ENCODE measurements around the gene COL17A1. TPM values are rescaled to one million over a fixed set of nuclear protein-coding genes. Genes with fewer than 3 reads are reported as not detected.

COL17A1 gene
- total and polyA plus RNA-seq, 2 experiments from 2014 or later: 1.1 to 1.3 TPM

DNA sequence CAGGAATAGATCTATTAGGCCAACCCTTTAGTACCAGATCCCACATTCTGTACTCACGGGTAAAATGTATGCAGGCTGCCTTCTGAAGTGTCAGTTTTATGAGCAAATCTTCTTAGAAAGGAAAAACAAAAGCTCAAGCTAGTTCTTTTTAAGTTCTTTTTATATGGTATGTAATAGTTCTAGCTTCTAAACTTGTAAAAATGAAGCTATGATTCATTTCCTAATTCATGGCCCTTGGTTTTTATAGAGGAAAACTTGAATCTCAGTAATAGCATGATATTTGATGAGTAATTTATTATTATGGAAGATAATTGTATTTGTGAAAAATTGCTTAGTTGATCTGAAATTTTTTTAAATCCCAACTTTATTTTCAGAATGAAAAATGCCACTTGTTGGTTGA lies 64.4 kb downstream of the COL17A1 start:
- Histone ChIP-seq H3K27ac (ENCODE audit: low read depth) (no peak overlapping the region), H3F3A (replicated peaks; ENCODE audit: low read depth) (no peaks in the 10 kb centered on the region), H3K36me3 (ENCODE audit: insufficient read depth) (no peaks in the 10 kb centered on the region), H3K4me3 (no peak overlapping the region), H3K4me2 (no peak overlapping the region), H3K4me1 (ENCODE audit: insufficient read depth) (peaks cover 9% of the 10 kb centered on the region), H3K79me2 (replicated peaks; ENCODE audit: insufficient read depth) (no peaks in the 10 kb centered on the region), H2AFZ (no peak overlapping the region), H3K27me3 (ENCODE audit: insufficient read depth) (no peaks in the 10 kb centered on the region), H4K20me1 (replicated peaks; ENCODE audit: insufficient read depth) (no peaks in the 10 kb centered on the region), H3K9me2 (ENCODE audit: insufficient read depth) (no peaks in the 10 kb centered on the region)
- H3K36me3 Mint-ChIP-seq (ENCODE audit: low read depth): peaks cover 7% of the 10 kb centered on the region; the same call in 1 of the 3 replicates
- DNase-seq (ENCODE audit: low spot score): no peak
- no peak for ATAC-seq
- peaks cover 10% of the 10 kb centered on the region; the same call in 2 of the 3 replicates for H3K4me1 Mint-ChIP-seq
- no peak overlapping the region for H3K27ac Mint-ChIP-seq
- no peaks in the 10 kb centered on the region for H3K27me3 Mint-ChIP-seq (ENCODE audit: insufficient read depth, low read depth, poor library complexity)
- H3K9me3 Mint-ChIP-seq: no peaks in the 10 kb centered on the region
- H3K4me3 Mint-ChIP-seq: no peak overlapping the region
- TF ChIP-seq NANOG (IDR thresholded peaks at IDR 0.05; ENCODE audit: borderline replicate concordance): no peak
- TF ChIP-seq, protein P1, sequence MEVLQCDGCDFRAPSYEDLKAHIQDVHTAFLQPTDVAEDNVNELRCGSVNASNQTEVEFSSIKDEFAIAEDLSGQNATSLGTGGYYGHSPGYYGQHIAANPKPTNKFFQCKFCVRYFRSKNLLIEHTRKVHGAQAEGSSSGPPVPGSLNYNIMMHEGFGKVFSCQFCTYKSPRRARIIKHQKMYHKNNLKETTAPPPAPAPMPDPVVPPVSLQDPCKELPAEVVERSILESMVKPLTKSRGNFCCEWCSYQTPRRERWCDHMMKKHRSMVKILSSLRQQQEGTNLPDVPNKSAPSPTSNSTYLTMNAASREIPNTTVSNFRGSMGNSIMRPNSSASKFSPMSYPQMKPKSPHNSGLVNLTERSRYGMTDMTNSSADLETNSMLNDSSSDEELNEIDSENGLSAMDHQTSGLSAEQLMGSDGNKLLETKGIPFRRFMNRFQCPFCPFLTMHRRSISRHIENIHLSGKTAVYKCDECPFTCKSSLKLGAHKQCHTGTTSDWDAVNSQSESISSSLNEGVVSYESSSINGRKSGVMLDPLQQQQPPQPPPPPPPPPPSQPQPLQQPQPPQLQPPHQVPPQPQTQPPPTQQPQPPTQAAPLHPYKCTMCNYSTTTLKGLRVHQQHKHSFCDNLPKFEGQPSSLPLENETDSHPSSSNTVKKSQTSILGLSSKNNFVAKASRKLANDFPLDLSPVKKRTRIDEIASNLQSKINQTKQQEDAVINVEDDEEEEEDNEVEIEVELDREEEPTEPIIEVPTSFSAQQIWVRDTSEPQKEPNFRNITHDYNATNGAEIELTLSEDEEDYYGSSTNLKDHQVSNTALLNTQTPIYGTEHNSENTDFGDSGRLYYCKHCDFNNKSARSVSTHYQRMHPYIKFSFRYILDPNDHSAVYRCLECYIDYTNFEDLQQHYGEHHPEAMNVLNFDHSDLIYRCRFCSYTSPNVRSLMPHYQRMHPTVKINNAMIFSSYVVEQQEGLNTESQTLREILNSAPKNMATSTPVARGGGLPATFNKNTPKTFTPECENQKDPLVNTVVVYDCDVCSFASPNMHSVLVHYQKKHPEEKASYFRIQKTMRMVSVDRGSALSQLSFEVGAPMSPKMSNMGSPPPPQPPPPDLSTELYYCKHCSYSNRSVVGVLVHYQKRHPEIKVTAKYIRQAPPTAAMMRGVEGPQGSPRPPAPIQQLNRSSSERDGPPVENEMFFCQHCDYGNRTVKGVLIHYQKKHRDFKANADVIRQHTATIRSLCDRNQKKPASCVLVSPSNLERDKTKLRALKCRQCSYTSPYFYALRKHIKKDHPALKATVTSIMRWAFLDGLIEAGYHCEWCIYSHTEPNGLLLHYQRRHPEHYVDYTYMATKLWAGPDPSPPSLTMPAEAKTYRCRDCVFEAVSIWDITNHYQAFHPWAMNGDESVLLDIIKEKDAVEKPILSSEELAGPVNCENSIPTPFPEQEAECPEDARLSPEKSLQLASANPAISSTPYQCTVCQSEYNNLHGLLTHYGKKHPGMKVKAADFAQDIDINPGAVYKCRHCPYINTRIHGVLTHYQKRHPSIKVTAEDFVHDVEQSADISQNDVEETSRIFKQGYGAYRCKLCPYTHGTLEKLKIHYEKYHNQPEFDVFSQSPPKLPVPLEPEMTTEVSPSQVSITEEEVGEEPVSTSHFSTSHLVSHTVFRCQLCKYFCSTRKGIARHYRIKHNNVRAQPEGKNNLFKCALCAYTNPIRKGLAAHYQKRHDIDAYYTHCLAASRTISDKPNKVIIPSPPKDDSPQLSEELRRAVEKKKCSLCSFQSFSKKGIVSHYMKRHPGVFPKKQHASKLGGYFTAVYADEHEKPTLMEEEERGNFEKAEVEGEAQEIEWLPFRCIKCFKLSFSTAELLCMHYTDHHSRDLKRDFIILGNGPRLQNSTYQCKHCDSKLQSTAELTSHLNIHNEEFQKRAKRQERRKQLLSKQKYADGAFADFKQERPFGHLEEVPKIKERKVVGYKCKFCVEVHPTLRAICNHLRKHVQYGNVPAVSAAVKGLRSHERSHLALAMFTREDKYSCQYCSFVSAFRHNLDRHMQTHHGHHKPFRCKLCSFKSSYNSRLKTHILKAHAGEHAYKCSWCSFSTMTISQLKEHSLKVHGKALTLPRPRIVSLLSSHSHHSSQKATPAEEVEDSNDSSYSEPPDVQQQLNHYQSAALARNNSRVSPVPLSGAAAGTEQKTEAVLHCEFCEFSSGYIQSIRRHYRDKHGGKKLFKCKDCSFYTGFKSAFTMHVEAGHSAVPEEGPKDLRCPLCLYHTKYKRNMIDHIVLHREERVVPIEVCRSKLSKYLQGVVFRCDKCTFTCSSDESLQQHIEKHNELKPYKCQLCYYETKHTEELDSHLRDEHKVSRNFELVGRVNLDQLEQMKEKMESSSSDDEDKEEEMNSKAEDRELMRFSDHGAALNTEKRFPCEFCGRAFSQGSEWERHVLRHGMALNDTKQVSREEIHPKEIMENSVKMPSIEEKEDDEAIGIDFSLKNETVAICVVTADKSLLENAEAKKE (CRISPR knock-in tag; IDR thresholded peaks at IDR 0.05): no peak
- no peak for TF ChIP-seq CTCF (conservative IDR thresholded peaks at IDR 0.05; ENCODE audit: low read depth in 2 of 2)
- no peak for TF ChIP-seq JUNB (IDR thresholded peaks at IDR 0.05; ENCODE audit: unreplicated experiment)
- TF ChIP-seq, protein P2, sequence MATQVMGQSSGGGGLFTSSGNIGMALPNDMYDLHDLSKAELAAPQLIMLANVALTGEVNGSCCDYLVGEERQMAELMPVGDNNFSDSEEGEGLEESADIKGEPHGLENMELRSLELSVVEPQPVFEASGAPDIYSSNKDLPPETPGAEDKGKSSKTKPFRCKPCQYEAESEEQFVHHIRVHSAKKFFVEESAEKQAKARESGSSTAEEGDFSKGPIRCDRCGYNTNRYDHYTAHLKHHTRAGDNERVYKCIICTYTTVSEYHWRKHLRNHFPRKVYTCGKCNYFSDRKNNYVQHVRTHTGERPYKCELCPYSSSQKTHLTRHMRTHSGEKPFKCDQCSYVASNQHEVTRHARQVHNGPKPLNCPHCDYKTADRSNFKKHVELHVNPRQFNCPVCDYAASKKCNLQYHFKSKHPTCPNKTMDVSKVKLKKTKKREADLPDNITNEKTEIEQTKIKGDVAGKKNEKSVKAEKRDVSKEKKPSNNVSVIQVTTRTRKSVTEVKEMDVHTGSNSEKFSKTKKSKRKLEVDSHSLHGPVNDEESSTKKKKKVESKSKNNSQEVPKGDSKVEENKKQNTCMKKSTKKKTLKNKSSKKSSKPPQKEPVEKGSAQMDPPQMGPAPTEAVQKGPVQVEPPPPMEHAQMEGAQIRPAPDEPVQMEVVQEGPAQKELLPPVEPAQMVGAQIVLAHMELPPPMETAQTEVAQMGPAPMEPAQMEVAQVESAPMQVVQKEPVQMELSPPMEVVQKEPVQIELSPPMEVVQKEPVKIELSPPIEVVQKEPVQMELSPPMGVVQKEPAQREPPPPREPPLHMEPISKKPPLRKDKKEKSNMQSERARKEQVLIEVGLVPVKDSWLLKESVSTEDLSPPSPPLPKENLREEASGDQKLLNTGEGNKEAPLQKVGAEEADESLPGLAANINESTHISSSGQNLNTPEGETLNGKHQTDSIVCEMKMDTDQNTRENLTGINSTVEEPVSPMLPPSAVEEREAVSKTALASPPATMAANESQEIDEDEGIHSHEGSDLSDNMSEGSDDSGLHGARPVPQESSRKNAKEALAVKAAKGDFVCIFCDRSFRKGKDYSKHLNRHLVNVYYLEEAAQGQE (IDR thresholded peaks at IDR 0.05; ENCODE audit: unreplicated experiment): no peak
